ENCODE results near the gene CLPTM1L.

DNA sequence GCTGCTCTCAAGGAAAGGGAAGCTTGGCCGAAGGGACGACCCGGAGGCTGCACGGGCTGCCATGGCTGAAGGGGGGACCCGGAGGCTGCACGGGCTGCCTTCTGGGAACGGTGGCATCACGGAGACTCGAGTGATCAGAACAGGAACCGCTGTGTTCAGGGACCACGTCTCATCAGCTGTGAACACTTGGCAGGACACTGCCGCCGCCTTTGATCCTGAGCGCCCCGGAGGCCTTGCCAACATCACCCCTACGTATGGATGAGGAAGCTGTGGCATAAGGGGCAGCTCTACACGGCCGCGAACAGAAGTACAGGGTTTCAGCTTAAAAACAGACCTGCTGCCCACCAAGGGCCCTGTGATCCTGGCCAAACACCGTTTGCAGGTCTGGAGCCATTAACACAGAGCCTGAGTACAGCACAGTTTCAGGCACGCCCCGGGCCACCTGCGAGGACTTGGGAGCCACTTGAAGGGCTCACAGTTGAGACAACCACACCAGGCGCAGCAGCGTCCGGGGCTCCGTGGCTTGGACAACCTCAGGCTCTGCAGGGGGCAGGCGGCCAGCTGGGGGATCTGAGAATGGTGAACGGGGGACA lies 26.1 kb downstream of the CLPTM1L start:
- no peak for TF ChIP-seq CTCF (conservative IDR thresholded peaks at IDR 0.05 in 1 of 2, IDR thresholded peaks at IDR 0.05 in 1 of 2; ENCODE audit: extremely low read depth in 1 of 2, insufficient read depth in 1 of 2, low read depth in 1 of 2, low read length in 2 of 2)
- no peak for TF ChIP-seq EZH2 (IDR thresholded peaks at IDR 0.05; ENCODE audit: borderline replicate concordance, low read length)

All from mammary epithelial cell (primary cell).